Osteocyte (in vitro differentiated cells): Measurements from ENCODE around the gene CHERP. TPM values are rescaled to one million over a fixed set of nuclear protein-coding genes. Genes with fewer than 3 reads are reported as not detected.

Experiments
- DNase-seq: peaks from one replicate; pipeline ENCODE4 v3.0.0; 2021; ENCODE audit warnings: mixed read lengths; ENCODE audit not compliant: unreplicated experiment; ENCODE audit errors: extremely low spot score
- H3K27ac Mint-ChIP-seq: one replicate; pipeline ENCODE4 v1.8.0; 2021; ENCODE audit warnings: mild to moderate bottlenecking, mixed read lengths; ENCODE audit not compliant: unreplicated experiment
- H3K27me3 Mint-ChIP-seq: one replicate; pipeline ENCODE4 v1.8.0; 2021; ENCODE audit warnings: mixed read lengths; ENCODE audit not compliant: unreplicated experiment
- H3K36me3 Mint-ChIP-seq: one replicate; pipeline ENCODE4 v1.8.0; 2021; ENCODE audit warnings: mixed read lengths; ENCODE audit not compliant: unreplicated experiment
- H3K4me1 Mint-ChIP-seq: one replicate; pipeline ENCODE4 v1.8.0; 2021; ENCODE audit warnings: mixed read lengths; ENCODE audit not compliant: unreplicated experiment
- H3K4me3 Mint-ChIP-seq: one replicate; pipeline ENCODE4 v1.8.0; 2021; ENCODE audit warnings: mild to moderate bottlenecking, moderate library complexity, mixed read lengths; ENCODE audit not compliant: unreplicated experiment
- H3K9me3 Mint-ChIP-seq: one replicate; pipeline ENCODE4 v1.8.0; 2021; ENCODE audit warnings: mixed read lengths; ENCODE audit not compliant: unreplicated experiment
- CTCF ChIP-seq: fragments of 200-600 bp; sonication (generic); IDR thresholded peaks from 2 replicates; pipeline ENCODE4 v1.5.0; 2021; ENCODE audit warnings: antibody characterized with exemption, mild to moderate bottlenecking, moderate library complexity
- long read RNA-seq: library from polyadenylated mRNA; unstranded; transcript quantifications from one replicate; pipeline ENCODE4 v2.0.0, GENCODE V29; 2021
- total RNA-seq: library from RNA; stranded (reverse); gene quantifications from 2 replicates; pipeline ENCODE4 v1.2.1, GENCODE V29; 2021

The CHERP gene
- 45.1 and 50.1 TPM in 2 replicates for total RNA-seq
- long read RNA-seq, partial matches to known transcripts, result 4 of 10 reads
- long read RNA-seq, other reads (novel, unspliced or antisense), result 5 of 10 reads

GRCh38 chr19:16542045-16542909 lies at the start of gene CHERP:
CHERP (minus strand) TSS chr19:16542437; CDS start chr19:16542378, 59 bp downstream.
- peak within 1 kb of the TSS; percentile 80 for H3K27ac Mint-ChIP-seq
- H3K9me3 Mint-ChIP-seq, result no peaks in the 10 kb centered on the region
- no peak for TF ChIP-seq CTCF
- H3K36me3 Mint-ChIP-seq, result peaks cover 17% of the 10 kb centered on the region
- H3K4me1 Mint-ChIP-seq, result peaks cover 29% of the 10 kb centered on the region
- peak within 1 kb of the TSS; percentile 87 for H3K4me3 Mint-ChIP-seq
- no peaks in the 10 kb centered on the region for H3K27me3 Mint-ChIP-seq
- DNase-seq, result peak; percentile 98

- Mint-ChIP-seq H3K4me3 (no peak overlapping the region), H3K27me3 (no peaks in the 10 kb centered on the region), H3K4me1 (peaks cover 50% of the 10 kb centered on the region), H3K36me3 (no peaks in the 10 kb centered on the region), H3K27ac (no peak overlapping the region), H3K9me3 (no peaks in the 10 kb centered on the region)
- DNase-seq, result no peak
- TF ChIP-seq CTCF, result no peak
Measured at GRCh38 chr19:16590876-16591802, 48.9 kb upstream of the CHERP start.

GRCh38 chr19:16589917-16590316 lies 47.7 kb upstream of the CHERP start:
- H3K4me3 Mint-ChIP-seq, result no peak overlapping the region

GRCh38 chr19:16588824-16589577 lies 46.8 kb upstream of the CHERP start:
- DNase-seq, result no peak
- Mint-ChIP-seq H3K36me3 (no peaks in the 10 kb centered on the region), H3K4me1 (peaks cover 67% of the 10 kb centered on the region), H3K9me3 (no peaks in the 10 kb centered on the region), H3K27me3 (no peaks in the 10 kb centered on the region), H3K27ac (no peak overlapping the region), H3K4me3 (no peak overlapping the region)
- TF ChIP-seq CTCF, result no peak

More at GRCh38 chr19:16589917-16590316, 47.7 kb upstream of the CHERP start:
- no peaks in the 10 kb centered on the region for H3K36me3 Mint-ChIP-seq
- H3K27ac Mint-ChIP-seq, result no peak overlapping the region
- TF ChIP-seq CTCF, result no peak
- no peak for DNase-seq
- no peaks in the 10 kb centered on the region for H3K27me3 Mint-ChIP-seq
- H3K9me3 Mint-ChIP-seq, result no peaks in the 10 kb centered on the region
- peaks cover 59% of the 10 kb centered on the region for H3K4me1 Mint-ChIP-seq
